HepG2 (cell line): ENCODE data around the gene CYP27B1. TPM values are rescaled to one million over a fixed set of nuclear protein-coding genes. Genes with fewer than 3 reads are reported as not detected.

Source experiments
- ATAC-seq: fragments of 200-7000 bp; cut with Tn5 transposase; 3 replicates; pipeline ENCODE4 v1.9.1; 2020; ENCODE audit warnings: mild to moderate bottlenecking, moderate library complexity
- BruUV-seq: library from RNA; stranded (reverse); fragments of 400-500 nt; replicated peaks from 2 replicates; lab custom pipeline; 2021; lab: Mats Ljungman, UMichigan
- CTCF ChIA-PET: fragments of 300-600 bp; formaldehyde crosslinking; extraction: SDS; loops from one replicate; lab custom pipeline; 2021; ENCODE audit warnings: low total read pairs, inconsistent platforms, low intra/inter-chr PET ratio; lab: Yijun Ruan, JAX
- POLR2A ChIA-PET: fragments of 350-600 bp; sonication (Branson Sonifier 250); formaldehyde crosslinking; loops from one replicate; lab custom pipeline; 2020; ENCODE audit warnings: antibody characterized with exemption, inconsistent platforms; lab: Yijun Ruan, JAX
- DNase-seq: peaks from one replicate; pipeline ENCODE4 v3.0.0-alpha.2; 2015; ENCODE audit warnings: low spot score
- FAIRE-seq: peaks from 3 replicates; lab custom pipeline; 2011; peaks lifted over from hg19 to GRCh38; lab: Jason Lieb, UNC
- H2AFZ ChIP-seq: one replicate; pipeline ENCODE4 v1.6.1; 2011; ENCODE audit warnings: low read length, inconsistent platforms
- H3K27ac ChIP-seq: fragments of 300-600 bp; 3 replicates; pipeline ENCODE4 v1.8.0; 2011; ENCODE audit warnings: mixed run types, mild to moderate bottlenecking, mixed read lengths, low read length, inconsistent platforms; ENCODE audit not compliant: insufficient read depth; ENCODE audit errors: extremely low read length
- H3K27me3 ChIP-seq, 2 experiments: fragments of 200-600 bp in 1 of 2; 2 replicates in 1 of 2; 3 replicates in 1 of 2; pipeline versions ENCODE4 v1.6.0 to v1.8.0; 2011; ENCODE audit warnings: low read length in 2 of 2, mild to moderate bottlenecking in 2 of 2, moderate library complexity in 2 of 2, inconsistent platforms in 1 of 2; ENCODE audit not compliant: insufficient read depth in 2 of 2, control insufficient read depth in 1 of 2
- H3K36me3 ChIP-seq, 2 experiments: fragments of 200-600 bp in 1 of 2; replicated peaks in 1 of 2; 2 replicates in 1 of 2; 3 replicates in 1 of 2; pipeline versions ENCODE4 v1.5.1 to v1.8.0; 2011; ENCODE audit warnings: low read length in 2 of 2, inconsistent platforms in 1 of 2; ENCODE audit not compliant: insufficient read depth in 2 of 2, control insufficient read depth in 1 of 2
- H3K4me1 ChIP-seq: 2 replicates; pipeline ENCODE4 v1.5.1; 2012; ENCODE audit warnings: low read length, inconsistent platforms; ENCODE audit not compliant: insufficient read depth
- H3K4me2 ChIP-seq: 2 replicates; pipeline ENCODE4 v1.6.0; 2011; ENCODE audit warnings: low read depth, low read length, inconsistent platforms
- H3K4me3 ChIP-seq, 3 experiments: fragments of 200-600 bp in 1 of 3; sonication (generic), shearing (Covaris generic) in 1 of 3; replicated peaks in 1 of 3; 2 replicates each; pipeline ENCODE4 v1.5.1; 2011 to 2016; ENCODE audit warnings: low read length in 3 of 3, inconsistent platforms in 2 of 3, low read depth in 2 of 3, mild to moderate bottlenecking in 2 of 3, control low read depth in 1 of 3, mixed read lengths in 1 of 3; ENCODE audit not compliant: insufficient read depth in 1 of 3
- H3K79me2 ChIP-seq: one replicate; pipeline ENCODE4 v1.6.1; 2011; ENCODE audit warnings: low read length, inconsistent platforms; ENCODE audit not compliant: insufficient read depth
- H3K9ac ChIP-seq: 2 replicates; pipeline ENCODE4 v1.6.0; 2011; ENCODE audit warnings: mild to moderate bottlenecking, low read depth, low read length, inconsistent platforms; ENCODE audit not compliant: insufficient read depth
- H3K9me3 ChIP-seq: 2 replicates; pipeline ENCODE4 v1.5.1; 2012; ENCODE audit warnings: mild to moderate bottlenecking, low read length
- H4K20me1 ChIP-seq: 2 replicates; pipeline ENCODE4 v1.6.0; 2011; ENCODE audit warnings: inconsistent platforms, mild to moderate bottlenecking, low read length, moderate library complexity; ENCODE audit not compliant: insufficient read depth
- ARNT ChIP-seq: fragments of 450-650 bp; IDR thresholded peaks from 2 replicates; pipeline ENCODE4 v1.6.1; 2017
- HOXA7 ChIP-seq: sonication (generic); formaldehyde crosslinking; IDR thresholded peaks from 2 replicates; pipeline ENCODE4 v1.8.1; 2022; ENCODE audit warnings: mild to moderate bottlenecking, missing genetic modification reagents, moderate library complexity
- KAT7 ChIP-seq: IDR thresholded peaks from 2 replicates; pipeline ENCODE4 v1.6.1; 2018; ENCODE audit warnings: borderline replicate concordance, missing compliant biosample characterization
- KDM1A ChIP-seq: IDR thresholded peaks from 2 replicates; pipeline ENCODE4 v1.6.1; 2016; ENCODE audit warnings: missing compliant biosample characterization
- KLF9 ChIP-seq: IDR thresholded peaks from 2 replicates; pipeline ENCODE4 v1.6.1; 2016; ENCODE audit warnings: low read depth
- PAF1 ChIP-seq: IDR thresholded peaks from 2 replicates; pipeline ENCODE4 v1.6.1; 2016; ENCODE audit warnings: missing genetic modification reagents, missing compliant biosample characterization
- PHF5A ChIP-seq: IDR thresholded peaks from one replicate; pipeline ENCODE4 v1.6.1; 2018; ENCODE audit warnings: low read depth, missing genetic modification reagents; ENCODE audit not compliant: unreplicated experiment
- POLR2A ChIP-seq, 2 experiments: IDR thresholded peaks; 2 replicates each; pipeline ENCODE4 v1.6.1; 2011; ENCODE audit warnings: low read depth in 2 of 2, low read length in 2 of 2, mild to moderate bottlenecking in 1 of 2, moderate library complexity in 1 of 2; ENCODE audit not compliant: insufficient read depth in 1 of 2
- SMC3 ChIP-seq: IDR thresholded peaks from 2 replicates; pipeline ENCODE4 v1.6.1; 2011; ENCODE audit warnings: low read length, improper control_type of control experiment
- ZBTB38 ChIP-seq: sonication (generic); formaldehyde crosslinking; IDR thresholded peaks from 2 replicates; pipeline ENCODE4 v1.5.1; 2020; ENCODE audit warnings: mild to moderate bottlenecking, missing genetic modification reagents
- ZFYVE20 ChIP-seq: sonication (generic); formaldehyde crosslinking; IDR thresholded peaks from 2 replicates; pipeline ENCODE4 v1.8.0; 2023; ENCODE audit warnings: low read depth, mild to moderate bottlenecking, moderate library complexity, missing genetic modification reagents, borderline replicate concordance
- ZNF317 ChIP-seq: sonication (generic); formaldehyde crosslinking; IDR thresholded peaks from 2 replicates; pipeline ENCODE4 v1.5.0; 2020; ENCODE audit warnings: mild to moderate bottlenecking, missing genetic modification reagents
- ZNF33B ChIP-seq: sonication (generic); formaldehyde crosslinking; IDR thresholded peaks from 2 replicates; pipeline ENCODE4 v1.5.1; 2020; ENCODE audit warnings: mild to moderate bottlenecking, missing genetic modification reagents
- ZNF468 ChIP-seq: sonication (generic); formaldehyde crosslinking; IDR thresholded peaks from 2 replicates; pipeline ENCODE4 v1.8.0; 2022; ENCODE audit warnings: mild to moderate bottlenecking, moderate library complexity, missing genetic modification reagents
- ZNF570 ChIP-seq: sonication (generic); formaldehyde crosslinking; IDR thresholded peaks from 2 replicates; pipeline ENCODE4 v1.4.0; 2020; ENCODE audit warnings: mild to moderate bottlenecking, missing genetic modification reagents, borderline replicate concordance
- ZNF577 ChIP-seq: sonication (generic); formaldehyde crosslinking; IDR thresholded peaks from 2 replicates; pipeline ENCODE4 v1.4.0; 2020; ENCODE audit warnings: mild to moderate bottlenecking, low read depth, missing genetic modification reagents, borderline replicate concordance
- WGBS: methylation state at CpG from one replicate; pipeline ENCODE4 v1.1.6; 2017; ENCODE audit warnings: low lambda C conversion rate; 5-methylcytosine and 5-hydroxymethylcytosine counted together
- in situ Hi-C: cut with HindIII; loops from 2 replicates; pipeline ENCODE4 v1.10.0; 2017; ENCODE audit warnings: low pct_unique_long_range_greater_than_20kb; ENCODE audit not compliant: extremely low pct_ligation_motif_present
- intact Hi-C: fragments of 100-400 bp; cut with micrococcal nuclease; formaldehyde crosslinking; loops from one replicate; pipeline ENCODE4 v1.10.0; 2022; ENCODE audit not compliant: unreplicated experiment
- polyA plus RNA-seq, 8 experiments: library from polyadenylated mRNA; depleted of rRNA in 3 of 8; stranded (reverse) in 7 of 8; unstranded in 1 of 8; fragments of >200 nt; fragmentation: Illumina TruSeq in 4 of 8; extraction: Trizol in 4 of 8; gene quantifications; 2 replicates each; pipeline versions ENCODE4 v1.2.1 to v1.2.3, GENCODE V29; 2011 to 2016; ENCODE audit warnings: low read depth in 4 of 8, missing spikeins in 1 of 8, mixed read lengths in 1 of 8; ENCODE audit not compliant: insufficient read depth in 1 of 8
- total RNA-seq, 5 experiments: library from RNA; depleted of rRNA; stranded (reverse); fragments of >200 nt; fragmentation: Illumina TruSeq; extraction: Trizol; gene quantifications; 2 replicates each; pipeline ENCODE4 v1.2.3, GENCODE V29; 2016; ENCODE audit warnings: low read depth in 1 of 5
- TF ChIP-seq, protein P1 (sequence below): sonication (generic); formaldehyde crosslinking; IDR thresholded peaks from 2 replicates; pipeline ENCODE4 v1.5.0; 2020; ENCODE audit warnings: missing genetic modification reagents, mild to moderate bottlenecking, borderline replicate concordance
- TF ChIP-seq, protein P2 (sequence below), 2 experiments: sonication (generic) in 1 of 2; formaldehyde crosslinking in 1 of 2; IDR thresholded peaks; 2 replicates each; pipeline versions ENCODE4 v1.4.0 to v1.6.1; 2018 to 2020; ENCODE audit warnings: missing genetic modification reagents in 2 of 2, borderline replicate concordance in 1 of 2, low read depth in 1 of 2, mild to moderate bottlenecking in 1 of 2, missing biosample characterization in 1 of 2

Gene CYP27B1
- total and polyA plus RNA-seq, 2 of the 13 experiments (the other 11 are each of a cell fraction or from before 2014, with no cell fraction given) = 2.3 to 3.0 TPM

DNA sequence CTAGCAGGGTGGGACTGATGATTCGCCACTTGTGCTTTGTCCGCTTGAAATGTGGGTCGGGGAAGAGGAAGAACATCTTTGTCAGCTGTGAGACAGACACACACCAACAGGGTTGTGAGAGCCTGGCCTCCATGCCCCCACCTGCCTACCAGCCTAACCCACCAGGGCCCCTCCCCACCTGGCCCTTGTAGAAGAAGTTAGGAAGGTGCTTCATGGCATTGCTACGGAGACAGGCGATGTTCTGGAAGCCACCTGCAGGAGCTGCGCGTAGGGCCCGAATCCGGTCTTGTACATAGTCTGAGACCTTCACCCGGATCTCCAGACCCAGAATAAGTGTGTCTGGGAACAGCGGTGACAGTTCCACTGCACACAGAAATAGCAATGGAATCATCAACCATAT lies 2.7 kb upstream of the CYP27B1 start:
- in situ Hi-C loops = no loop called here
- no peak overlapping the region for H3K4me3 ChIP-seq
- no peak for DNase-seq
- peaks cover 17% of the 10 kb centered on the region for H3K79me2 ChIP-seq
- POLR2A ChIA-PET = no interaction called here
- H3K9ac ChIP-seq = no peak overlapping the region
- peaks cover 14 to 18% of the 10 kb centered on the region in 2 experiments for H3K36me3 ChIP-seq
- intact Hi-C loops = no loop called here
- no peak overlapping the region for H2AFZ ChIP-seq
- H3K4me1 ChIP-seq = peaks cover 43% of the 10 kb centered on the region
- no TSS peak for BruUV-seq
- H3K4me2 ChIP-seq = no peak overlapping the region
- no peak for FAIRE-seq
- WGBS = 94% methylated on average over 10 of the region's 11 CpGs
- CTCF ChIA-PET = no interaction called here
- TF ChIP-seq ZNF317 (CRISPR knock-in tag) (no peak), POLR2A (IDR thresholded peaks at IDR 0.05; ENCODE audit: insufficient read depth in 1 of 2, low read depth in 2 of 2, low read length in 2 of 2) (peak in 1 of 2 experiments; percentile 28; a peak in 1 of 4 replicates)
- no peak overlapping the region for H3K27ac ChIP-seq
- no peak for ATAC-seq
- peaks cover 0 to 6% of the 10 kb centered on the region in 2 experiments; a peak in 2 of 5 replicates for H3K27me3 ChIP-seq
- no peaks in the 10 kb centered on the region for H4K20me1 ChIP-seq
- H3K9me3 ChIP-seq = no peaks in the 10 kb centered on the region

DNA sequence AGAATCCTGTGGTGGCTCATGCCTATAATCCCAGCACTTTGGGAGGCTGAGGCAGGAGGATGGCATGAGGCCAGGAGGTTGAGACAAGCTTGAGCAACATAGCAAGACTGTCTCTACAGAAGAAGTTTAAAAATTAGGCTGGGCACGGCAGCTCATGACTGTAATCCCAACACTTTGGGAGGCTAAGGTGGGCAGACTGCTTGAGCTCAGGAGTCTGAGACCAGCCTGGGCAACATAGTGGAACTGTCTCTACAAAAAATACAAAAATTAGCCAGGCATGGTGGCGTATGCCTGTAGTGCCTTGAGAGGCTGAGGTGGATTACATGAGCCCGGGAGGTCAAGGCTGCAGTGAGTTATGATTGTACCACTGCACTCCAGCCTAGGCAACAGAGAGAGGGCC lies 998 bp upstream of the CYP27B1 start:
- Histone ChIP-seq H3K9ac (no peak overlapping the region), H3K27ac (no peak overlapping the region), H3K4me3 (no peak overlapping the region), H3K4me1 (peaks cover 36% of the 10 kb centered on the region), H3K36me3 (peaks cover 14 to 18% of the 10 kb centered on the region in 2 experiments), H3K27me3 (peaks cover 0 to 6% of the 10 kb centered on the region in 2 experiments; a peak in 2 of 5 replicates), H2AFZ (no peak overlapping the region), H3K79me2 (peaks cover 14% of the 10 kb centered on the region), H3K9me3 (no peaks in the 10 kb centered on the region), H4K20me1 (no peaks in the 10 kb centered on the region), H3K4me2 (no peak overlapping the region)
- no peak for ATAC-seq
- no peak for DNase-seq
- TF ChIP-seq, protein P1, sequence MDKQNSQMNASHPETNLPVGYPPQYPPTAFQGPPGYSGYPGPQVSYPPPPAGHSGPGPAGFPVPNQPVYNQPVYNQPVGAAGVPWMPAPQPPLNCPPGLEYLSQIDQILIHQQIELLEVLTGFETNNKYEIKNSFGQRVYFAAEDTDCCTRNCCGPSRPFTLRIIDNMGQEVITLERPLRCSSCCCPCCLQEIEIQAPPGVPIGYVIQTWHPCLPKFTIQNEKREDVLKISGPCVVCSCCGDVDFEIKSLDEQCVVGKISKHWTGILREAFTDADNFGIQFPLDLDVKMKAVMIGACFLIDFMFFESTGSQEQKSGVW (CRISPR knock-in tag) = no peak
- TF ChIP-seq ZNF570 (CRISPR knock-in tag) (no peak), ZNF468 (no peak), KDM1A (CRISPR knock-in tag) (no peak), ZBTB38 (CRISPR knock-in tag) (no peak), ZNF577 (CRISPR knock-in tag) (no peak), SMC3 (no peak), PAF1 (CRISPR knock-in tag) (no peak), PHF5A (CRISPR knock-in tag) (no peak), ZNF33B (no peak), KAT7 (no peak), ARNT (no peak), HOXA7 (no peak), ZFYVE20 (CRISPR knock-in tag) (no peak), KLF9 (no peak)
- TF ChIP-seq, protein P2, sequence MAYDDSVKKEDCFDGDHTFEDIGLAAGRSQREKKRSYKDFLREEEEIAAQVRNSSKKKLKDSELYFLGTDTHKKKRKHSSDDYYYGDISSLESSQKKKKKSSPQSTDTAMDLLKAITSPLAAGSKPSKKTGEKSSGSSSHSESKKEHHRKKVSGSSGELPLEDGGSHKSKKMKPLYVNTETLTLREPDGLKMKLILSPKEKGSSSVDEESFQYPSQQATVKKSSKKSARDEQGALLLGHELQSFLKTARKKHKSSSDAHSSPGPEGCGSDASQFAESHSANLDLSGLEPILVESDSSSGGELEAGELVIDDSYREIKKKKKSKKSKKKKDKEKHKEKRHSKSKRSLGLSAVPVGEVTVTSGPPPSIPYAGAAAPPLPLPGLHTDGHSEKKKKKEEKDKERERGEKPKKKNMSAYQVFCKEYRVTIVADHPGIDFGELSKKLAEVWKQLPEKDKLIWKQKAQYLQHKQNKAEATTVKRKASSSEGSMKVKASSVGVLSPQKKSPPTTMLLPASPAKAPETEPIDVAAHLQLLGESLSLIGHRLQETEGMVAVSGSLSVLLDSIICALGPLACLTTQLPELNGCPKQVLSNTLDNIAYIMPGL (CRISPR knock-in tag; IDR thresholded peaks at IDR 0.05; ENCODE audit: borderline replicate concordance in 1 of 2, low read depth in 1 of 2) = no peak
- in situ Hi-C loops = no loop called here
- 88% methylated on average over 3 of the region's 3 CpGs for WGBS
- ChIA-PET CTCF (no interaction called here), POLR2A (no interaction called here)
- no TSS peak for BruUV-seq
- FAIRE-seq = no peak
- intact Hi-C loops = no loop called here
